ENCODE data around the gene ADCY5. TPM values are rescaled to one million over a fixed set of nuclear protein-coding genes. Genes with fewer than 3 reads are reported as not detected.
A peak's percentile ranks its signal among the peaks of the same experiment; 100 is the strongest.

ADCY5 gene
- total RNA-seq, 4 donors from 2014 or later = 119 to 251 (median 185) TPM

GRCh38 chr3:123324880-123325765 lies 123.8 kb downstream of the ADCY5 start:
- Histone ChIP-seq H3K9me3 (no peaks in the 10 kb centered on the region), H3K4me1 (peaks cover 2 to 99% (median 8%) of the 10 kb centered on the region in 3 donors), H3K27me3 (no peaks in the 10 kb centered on the region), H3K4me3 (no peak overlapping the region), H3K36me3 (peaks cover 0 to 77% of the 10 kb centered on the region in 2 donors), H3K27ac (peak overlapping the region in 3 of 4 donors; percentile 68 to 90 (median 78))
- ATAC-seq = peak; percentile 21
- TF ChIP-seq EP300 (IDR thresholded peaks at IDR 0.05) = no peak
- TF ChIP-seq POLR2A (IDR thresholded peaks at IDR 0.05) = no peak
- peak; percentile 47 for TF ChIP-seq POLR2AphosphoS5 (IDR thresholded peaks at IDR 0.05)
- WGBS, 2 donors (ENCODE audit: low coverage in 1 of 2) = 76 to 83% methylated on average over 3 of the region's 15 CpGs

- H3K4me1 ChIP-seq = peaks cover 0 to 88% (median 5%) of the 10 kb centered on the region in 3 donors
- H3K36me3 ChIP-seq = peaks cover 0 to 90% of the 10 kb centered on the region in 2 donors
- no peaks in the 10 kb centered on the region for H3K27me3 ChIP-seq
- H3K9me3 ChIP-seq = no peaks in the 10 kb centered on the region
- peak overlapping the region in 3 of 4 donors; percentile 68 to 90 (median 78) for H3K27ac ChIP-seq
- 80% methylated on average over 1 of the region's 1 CpG; no CpG with 5 or more reads in 1 of the 2 donors for WGBS, 2 donors (ENCODE audit: low coverage in 1 of 2)
- TF ChIP-seq CTCF (IDR thresholded peaks at IDR 0.05) (no peak), POLR2AphosphoS5 (IDR thresholded peaks at IDR 0.05) (no peak), POLR2A (IDR thresholded peaks at IDR 0.05) (no peak), EP300 (IDR thresholded peaks at IDR 0.05) (no peak)
- no peak overlapping the region for H3K4me3 ChIP-seq
- no peak for ATAC-seq
Observed at GRCh38 chr3:123323781-123324180, 125.1 kb downstream of the ADCY5 start.

- Histone ChIP-seq H3K27me3 (no peaks in the 10 kb centered on the region), H3K36me3 (peaks cover 0 to 93% of the 10 kb centered on the region in 2 donors), H3K4me3 (no peak overlapping the region), H3K4me1 (peaks cover 0 to 78% (median 5%) of the 10 kb centered on the region in 3 donors), H3K27ac (peak overlapping the region in 3 of 4 donors; percentile 66 to 90 (median 78)), H3K9me3 (no peaks in the 10 kb centered on the region)
- no peak for ATAC-seq
- TF ChIP-seq EP300 (IDR thresholded peaks at IDR 0.05) = no peak
- TF ChIP-seq CTCF (IDR thresholded peaks at IDR 0.05) = no peak
- no peak for TF ChIP-seq POLR2AphosphoS5 (IDR thresholded peaks at IDR 0.05)
- no peak for TF ChIP-seq POLR2A (IDR thresholded peaks at IDR 0.05)
- 69 to 83% methylated on average over 2 to 5 of the region's 11 CpGs for WGBS, 2 donors (ENCODE audit: low coverage in 1 of 2)
Observed at GRCh38 chr3:123322866-123323265, 126.0 kb downstream of the ADCY5 start.

GRCh38 chr3:123321806-123322205 lies 127.1 kb downstream of the ADCY5 start:
- 50% methylated on average over 2 of the region's 8 CpGs; no CpG with 5 or more reads in 1 of the 2 donors for WGBS, 2 donors (ENCODE audit: low coverage in 1 of 2)
- no peak for ATAC-seq
- H3K4me1 ChIP-seq = peaks cover 0 to 68% (median 5%) of the 10 kb centered on the region in 3 donors
- TF ChIP-seq POLR2AphosphoS5 (IDR thresholded peaks at IDR 0.05) (no peak), EP300 (IDR thresholded peaks at IDR 0.05) (no peak), CTCF (IDR thresholded peaks at IDR 0.05) (no peak), POLR2A (IDR thresholded peaks at IDR 0.05) (no peak)
- peak overlapping the region in 3 of 4 donors; percentile 66 to 90 (median 78) for H3K27ac ChIP-seq
- no peak overlapping the region for H3K4me3 ChIP-seq
- H3K9me3 ChIP-seq = no peaks in the 10 kb centered on the region
- H3K27me3 ChIP-seq = no peaks in the 10 kb centered on the region
- H3K36me3 ChIP-seq = peaks cover 0 to 95% of the 10 kb centered on the region in 2 donors

- Histone ChIP-seq H3K27ac (peak overlapping the region in 3 of 4 donors; percentile 21 to 90 (median 61)), H3K36me3 (peaks cover 0 to 93% of the 10 kb centered on the region in 2 donors), H3K4me1 (peaks cover 0 to 57% (median 5%) of the 10 kb centered on the region in 3 donors), H3K4me3 (no peak overlapping the region), H3K9me3 (no peaks in the 10 kb centered on the region), H3K27me3 (no peaks in the 10 kb centered on the region)
- no peak for ATAC-seq
- 80% methylated on average over 1 of the region's 5 CpGs; no CpG with 5 or more reads in 1 of the 2 donors for WGBS, 2 donors (ENCODE audit: low coverage in 1 of 2)
- TF ChIP-seq EP300 (IDR thresholded peaks at IDR 0.05) = no peak
- TF ChIP-seq CTCF (IDR thresholded peaks at IDR 0.05) = no peak
- TF ChIP-seq POLR2A (IDR thresholded peaks at IDR 0.05) = no peak
- no peak for TF ChIP-seq POLR2AphosphoS5 (IDR thresholded peaks at IDR 0.05)
Observed at GRCh38 chr3:123320221-123320620, 128.7 kb downstream of the ADCY5 start.
